HepG2 (cell line): Measurements from ENCODE around the gene SETD5. TPM values are rescaled to one million over a fixed set of nuclear protein-coding genes. Genes with fewer than 3 reads are reported as not detected.

Experiments used
- CAMTA2 ChIP-seq: sonication (generic); formaldehyde crosslinking; IDR thresholded peaks from 2 replicates; pipeline ENCODE4 v1.4.0; 2020; ENCODE audit warnings: mild to moderate bottlenecking, missing genetic modification reagents, borderline replicate concordance
- KLF9 ChIP-seq: IDR thresholded peaks from 2 replicates; pipeline ENCODE4 v1.6.1; 2016; ENCODE audit warnings: low read depth
- MED1 ChIP-seq: sonication (generic); formaldehyde crosslinking; IDR thresholded peaks from 2 replicates; pipeline ENCODE4 v1.4.0; 2020; ENCODE audit warnings: missing genetic modification reagents
- SIN3B ChIP-seq: fragments of 150-350 bp; IDR thresholded peaks from 2 replicates; pipeline ENCODE4 v1.6.1; 2014; ENCODE audit warnings: low read length
- TBL1XR1 ChIP-seq: fragments of 150-350 bp; IDR thresholded peaks from 2 replicates; pipeline ENCODE4 v1.6.1; 2014; ENCODE audit warnings: borderline replicate concordance, low read length; ENCODE audit not compliant: partially characterized antibody
- YEATS2 ChIP-seq: sonication (generic); formaldehyde crosslinking; IDR thresholded peaks from 2 replicates; pipeline ENCODE4 v1.4.0; 2020; ENCODE audit warnings: missing genetic modification reagents, borderline replicate concordance
- ZFY ChIP-seq: sonication (generic); formaldehyde crosslinking; IDR thresholded peaks from 2 replicates; pipeline ENCODE4 v1.4.0; 2020; ENCODE audit warnings: missing genetic modification reagents
- ZNF260 ChIP-seq: sonication (generic); formaldehyde crosslinking; IDR thresholded peaks from 2 replicates; pipeline ENCODE4 v1.4.0; 2020; ENCODE audit warnings: missing genetic modification reagents, low read depth, mild to moderate bottlenecking, borderline replicate concordance
- ZNF577 ChIP-seq: sonication (generic); formaldehyde crosslinking; IDR thresholded peaks from 2 replicates; pipeline ENCODE4 v1.4.0; 2020; ENCODE audit warnings: mild to moderate bottlenecking, low read depth, missing genetic modification reagents, borderline replicate concordance
- ZNF598 ChIP-seq: sonication (generic); formaldehyde crosslinking; IDR thresholded peaks from 2 replicates; pipeline ENCODE4 v1.5.1; 2020; ENCODE audit warnings: mild to moderate bottlenecking, missing genetic modification reagents, borderline replicate concordance
- ZNF878 ChIP-seq: sonication (generic); formaldehyde crosslinking; IDR thresholded peaks from 2 replicates; pipeline ENCODE4 v1.8.1; 2023; ENCODE audit warnings: mild to moderate bottlenecking, missing genetic modification reagents, moderate library complexity
- polyA plus RNA-seq, 8 experiments: library from polyadenylated mRNA; depleted of rRNA in 3 of 8; stranded (reverse) in 7 of 8; unstranded in 1 of 8; fragments of >200 nt; fragmentation: Illumina TruSeq in 4 of 8; extraction: Trizol in 4 of 8; gene quantifications; 2 replicates each; pipeline versions ENCODE4 v1.2.1 to v1.2.3, GENCODE V29; 2011 to 2016; ENCODE audit warnings: low read depth in 4 of 8, missing spikeins in 1 of 8, mixed read lengths in 1 of 8; ENCODE audit not compliant: insufficient read depth in 1 of 8
- total RNA-seq, 5 experiments: library from RNA; depleted of rRNA; stranded (reverse); fragments of >200 nt; fragmentation: Illumina TruSeq; extraction: Trizol; gene quantifications; 2 replicates each; pipeline ENCODE4 v1.2.3, GENCODE V29; 2016; ENCODE audit warnings: low read depth in 1 of 5
- TF ChIP-seq, protein P1 (sequence below): sonication (generic); formaldehyde crosslinking; IDR thresholded peaks from 2 replicates; pipeline ENCODE4 v1.5.1; 2020; ENCODE audit warnings: missing genetic modification reagents, mild to moderate bottlenecking, borderline replicate concordance
- TF ChIP-seq, protein P2 (sequence below): fragments of 450-650 bp; IDR thresholded peaks from 2 replicates; pipeline ENCODE4 v1.6.1; 2016
- TF ChIP-seq, protein P3 (sequence below): sonication (generic); formaldehyde crosslinking; IDR thresholded peaks from 2 replicates; pipeline ENCODE4 v1.4.0; 2020; ENCODE audit warnings: missing genetic modification reagents, borderline replicate concordance
- TF ChIP-seq, protein P4 (sequence below): sonication (generic); formaldehyde crosslinking; IDR thresholded peaks from 2 replicates; pipeline ENCODE4 v1.4.0; 2020; ENCODE audit warnings: mild to moderate bottlenecking, missing genetic modification reagents
- TF ChIP-seq, protein P5 (sequence below): sonication (generic); formaldehyde crosslinking; IDR thresholded peaks from 2 replicates; pipeline ENCODE4 v1.4.0; 2020; ENCODE audit warnings: missing genetic modification reagents
- TF ChIP-seq, protein P6 (sequence below): sonication (generic); formaldehyde crosslinking; IDR thresholded peaks from 2 replicates; pipeline ENCODE4 v1.5.0; 2020; ENCODE audit warnings: missing genetic modification reagents, mild to moderate bottlenecking, borderline replicate concordance

SETD5 gene
- total and polyA plus RNA-seq, 2 of the 13 experiments (the other 11 are each of a cell fraction or from before 2014, with no cell fraction given), result 46.8 to 95.8 TPM

DNA sequence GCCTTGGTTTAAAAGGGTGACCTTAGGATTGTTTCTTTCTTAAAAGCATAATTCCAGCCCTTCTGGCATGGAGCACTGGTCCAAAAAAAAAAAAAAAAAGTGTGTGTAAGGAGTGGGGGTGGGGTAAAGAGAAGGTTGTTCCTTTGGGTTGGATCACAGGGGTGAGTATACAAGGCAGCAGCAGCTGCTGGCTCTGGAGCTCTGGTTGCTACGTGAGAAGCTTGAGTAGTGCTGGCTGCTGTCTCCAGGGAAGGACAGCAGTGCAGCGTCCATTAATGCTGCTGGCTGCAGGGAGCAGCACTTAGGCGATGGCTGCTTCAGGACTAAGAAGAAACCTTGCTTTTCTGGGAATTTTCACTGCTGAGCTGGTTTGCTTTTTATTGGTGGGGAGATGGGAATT, 2.3 kb downstream of the SETD5 start (continued):
- TF ChIP-seq, protein P1, sequence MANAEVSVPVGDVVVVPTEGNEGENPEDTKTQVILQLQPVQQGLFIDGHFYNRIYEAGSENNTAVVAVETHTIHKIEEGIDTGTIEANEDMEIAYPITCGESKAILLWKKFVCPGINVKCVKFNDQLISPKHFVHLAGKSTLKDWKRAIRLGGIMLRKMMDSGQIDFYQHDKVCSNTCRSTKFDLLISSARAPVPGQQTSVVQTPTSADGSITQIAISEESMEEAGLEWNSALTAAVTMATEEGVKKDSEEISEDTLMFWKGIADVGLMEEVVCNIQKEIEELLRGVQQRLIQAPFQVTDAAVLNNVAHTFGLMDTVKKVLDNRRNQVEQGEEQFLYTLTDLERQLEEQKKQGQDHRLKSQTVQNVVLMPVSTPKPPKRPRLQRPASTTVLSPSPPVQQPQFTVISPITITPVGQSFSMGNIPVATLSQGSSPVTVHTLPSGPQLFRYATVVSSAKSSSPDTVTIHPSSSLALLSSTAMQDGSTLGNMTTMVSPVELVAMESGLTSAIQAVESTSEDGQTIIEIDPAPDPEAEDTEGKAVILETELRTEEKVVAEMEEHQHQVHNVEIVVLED (CRISPR knock-in tag), result no peak
- TF ChIP-seq ZNF878 (CRISPR knock-in tag), result no peak
- TF ChIP-seq, protein P2, sequence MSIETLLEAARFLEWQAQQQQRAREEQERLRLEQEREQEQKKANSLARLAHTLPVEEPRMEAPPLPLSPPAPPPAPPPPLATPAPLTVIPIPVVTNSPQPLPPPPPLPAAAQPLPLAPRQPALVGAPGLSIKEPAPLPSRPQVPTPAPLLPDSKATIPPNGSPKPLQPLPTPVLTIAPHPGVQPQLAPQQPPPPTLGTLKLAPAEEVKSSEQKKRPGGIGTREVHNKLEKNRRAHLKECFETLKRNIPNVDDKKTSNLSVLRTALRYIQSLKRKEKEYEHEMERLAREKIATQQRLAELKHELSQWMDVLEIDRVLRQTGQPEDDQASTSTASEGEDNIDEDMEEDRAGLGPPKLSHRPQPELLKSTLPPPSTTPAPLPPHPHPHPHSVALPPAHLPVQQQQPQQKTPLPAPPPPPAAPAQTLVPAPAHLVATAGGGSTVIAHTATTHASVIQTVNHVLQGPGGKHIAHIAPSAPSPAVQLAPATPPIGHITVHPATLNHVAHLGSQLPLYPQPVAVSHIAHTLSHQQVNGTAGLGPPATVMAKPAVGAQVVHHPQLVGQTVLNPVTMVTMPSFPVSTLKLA, result no peak
- TF ChIP-seq CAMTA2 (CRISPR knock-in tag), result no peak
- TF ChIP-seq ZNF577 (CRISPR knock-in tag), result no peak
- TF ChIP-seq, protein P3, sequence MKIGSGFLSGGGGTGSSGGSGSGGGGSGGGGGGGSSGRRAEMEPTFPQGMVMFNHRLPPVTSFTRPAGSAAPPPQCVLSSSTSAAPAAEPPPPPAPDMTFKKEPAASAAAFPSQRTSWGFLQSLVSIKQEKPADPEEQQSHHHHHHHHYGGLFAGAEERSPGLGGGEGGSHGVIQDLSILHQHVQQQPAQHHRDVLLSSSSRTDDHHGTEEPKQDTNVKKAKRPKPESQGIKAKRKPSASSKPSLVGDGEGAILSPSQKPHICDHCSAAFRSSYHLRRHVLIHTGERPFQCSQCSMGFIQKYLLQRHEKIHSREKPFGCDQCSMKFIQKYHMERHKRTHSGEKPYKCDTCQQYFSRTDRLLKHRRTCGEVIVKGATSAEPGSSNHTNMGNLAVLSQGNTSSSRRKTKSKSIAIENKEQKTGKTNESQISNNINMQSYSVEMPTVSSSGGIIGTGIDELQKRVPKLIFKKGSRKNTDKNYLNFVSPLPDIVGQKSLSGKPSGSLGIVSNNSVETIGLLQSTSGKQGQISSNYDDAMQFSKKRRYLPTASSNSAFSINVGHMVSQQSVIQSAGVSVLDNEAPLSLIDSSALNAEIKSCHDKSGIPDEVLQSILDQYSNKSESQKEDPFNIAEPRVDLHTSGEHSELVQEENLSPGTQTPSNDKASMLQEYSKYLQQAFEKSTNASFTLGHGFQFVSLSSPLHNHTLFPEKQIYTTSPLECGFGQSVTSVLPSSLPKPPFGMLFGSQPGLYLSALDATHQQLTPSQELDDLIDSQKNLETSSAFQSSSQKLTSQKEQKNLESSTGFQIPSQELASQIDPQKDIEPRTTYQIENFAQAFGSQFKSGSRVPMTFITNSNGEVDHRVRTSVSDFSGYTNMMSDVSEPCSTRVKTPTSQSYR (CRISPR knock-in tag), result peak; percentile 70; the same call in 1 of the 2 replicates
- peak; percentile 34; the same call in 1 of the 2 replicates for TF ChIP-seq MED1
- TF ChIP-seq, protein P4, sequence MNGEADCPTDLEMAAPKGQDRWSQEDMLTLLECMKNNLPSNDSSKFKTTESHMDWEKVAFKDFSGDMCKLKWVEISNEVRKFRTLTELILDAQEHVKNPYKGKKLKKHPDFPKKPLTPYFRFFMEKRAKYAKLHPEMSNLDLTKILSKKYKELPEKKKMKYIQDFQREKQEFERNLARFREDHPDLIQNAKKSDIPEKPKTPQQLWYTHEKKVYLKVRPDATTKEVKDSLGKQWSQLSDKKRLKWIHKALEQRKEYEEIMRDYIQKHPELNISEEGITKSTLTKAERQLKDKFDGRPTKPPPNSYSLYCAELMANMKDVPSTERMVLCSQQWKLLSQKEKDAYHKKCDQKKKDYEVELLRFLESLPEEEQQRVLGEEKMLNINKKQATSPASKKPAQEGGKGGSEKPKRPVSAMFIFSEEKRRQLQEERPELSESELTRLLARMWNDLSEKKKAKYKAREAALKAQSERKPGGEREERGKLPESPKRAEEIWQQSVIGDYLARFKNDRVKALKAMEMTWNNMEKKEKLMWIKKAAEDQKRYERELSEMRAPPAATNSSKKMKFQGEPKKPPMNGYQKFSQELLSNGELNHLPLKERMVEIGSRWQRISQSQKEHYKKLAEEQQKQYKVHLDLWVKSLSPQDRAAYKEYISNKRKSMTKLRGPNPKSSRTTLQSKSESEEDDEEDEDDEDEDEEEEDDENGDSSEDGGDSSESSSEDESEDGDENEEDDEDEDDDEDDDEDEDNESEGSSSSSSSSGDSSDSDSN, result peak; percentile 30; the same call in 1 of the 2 replicates
- 0 out of 2 replicates have a peak, but pooled peaks have one; percentile 22 for TF ChIP-seq SIN3B
- TF ChIP-seq ZFY, result no peak
- no peak for TF ChIP-seq ZNF260 (CRISPR knock-in tag)
- TF ChIP-seq YEATS2 (CRISPR knock-in tag), result no peak
- TF ChIP-seq, protein P5, sequence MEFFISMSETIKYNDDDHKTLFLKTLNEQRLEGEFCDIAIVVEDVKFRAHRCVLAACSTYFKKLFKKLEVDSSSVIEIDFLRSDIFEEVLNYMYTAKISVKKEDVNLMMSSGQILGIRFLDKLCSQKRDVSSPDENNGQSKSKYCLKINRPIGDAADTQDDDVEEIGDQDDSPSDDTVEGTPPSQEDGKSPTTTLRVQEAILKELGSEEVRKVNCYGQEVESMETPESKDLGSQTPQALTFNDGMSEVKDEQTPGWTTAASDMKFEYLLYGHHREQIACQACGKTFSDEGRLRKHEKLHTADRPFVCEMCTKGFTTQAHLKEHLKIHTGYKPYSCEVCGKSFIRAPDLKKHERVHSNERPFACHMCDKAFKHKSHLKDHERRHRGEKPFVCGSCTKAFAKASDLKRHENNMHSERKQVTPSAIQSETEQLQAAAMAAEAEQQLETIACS, result no peak
- TF ChIP-seq ZNF598 (CRISPR knock-in tag), result no peak
- TF ChIP-seq TBL1XR1, result no peak
- TF ChIP-seq KLF9, result no peak
- TF ChIP-seq, protein P6, sequence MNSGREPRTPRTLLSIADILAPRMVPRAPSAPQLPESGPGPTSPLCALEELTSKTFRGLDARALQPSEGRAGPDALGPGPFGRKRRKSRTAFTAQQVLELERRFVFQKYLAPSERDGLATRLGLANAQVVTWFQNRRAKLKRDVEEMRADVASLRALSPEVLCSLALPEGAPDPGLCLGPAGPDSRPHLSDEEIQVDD (CRISPR knock-in tag), result no peak
